D721Med (cell line): ENCODE data around the gene EVC2.
A peak's percentile ranks its signal among the peaks of the same experiment; 100 is the strongest.

Experiments used
- DNase-seq: peaks from one replicate; pipeline ENCODE4 v3.0.0; 2011; ENCODE audit warnings: low spot score; ENCODE audit not compliant: insufficient read length
- FAIRE-seq: peaks from 2 replicates; lab custom pipeline; 2011; peaks lifted over from hg19 to GRCh38; lab: Jason Lieb, UNC
- CTCF ChIP-seq: IDR thresholded peaks from 2 replicates; pipeline ENCODE4 v1.5.1; 2012; ENCODE audit warnings: mild to moderate bottlenecking, control low read depth; ENCODE audit not compliant: insufficient read depth; ENCODE audit errors: missing control alignments

EVC2 gene

GRCh38 chr4:5712517-5712916 is 4.2 kb upstream of the EVC2 start:
- no peak for DNase-seq
- FAIRE-seq: no peak
- TF ChIP-seq CTCF: no peak

GRCh38 chr4:5711479-5712184 is 3.3 kb upstream of the EVC2 start:
- FAIRE-seq (no peak), DNase-seq (no peak)
- no peak for TF ChIP-seq CTCF

GRCh38 chr4:5710961-5711478 is 2.7 kb upstream of the EVC2 start, which contains the start of gene EVC:
Gene EVC (plus strand): TSS chr4:5711201. CDS start chr4:5711381, 180 bp downstream.
- DNase-seq (peak; percentile 35), FAIRE-seq (no peak)
- no peak for TF ChIP-seq CTCF

- FAIRE-seq (no peak), DNase-seq (no peak)
- TF ChIP-seq CTCF: peak; percentile 2
These were observed 2.0 kb upstream of the EVC2 start for GRCh38 chr4:5710065-5710960.

DNA sequence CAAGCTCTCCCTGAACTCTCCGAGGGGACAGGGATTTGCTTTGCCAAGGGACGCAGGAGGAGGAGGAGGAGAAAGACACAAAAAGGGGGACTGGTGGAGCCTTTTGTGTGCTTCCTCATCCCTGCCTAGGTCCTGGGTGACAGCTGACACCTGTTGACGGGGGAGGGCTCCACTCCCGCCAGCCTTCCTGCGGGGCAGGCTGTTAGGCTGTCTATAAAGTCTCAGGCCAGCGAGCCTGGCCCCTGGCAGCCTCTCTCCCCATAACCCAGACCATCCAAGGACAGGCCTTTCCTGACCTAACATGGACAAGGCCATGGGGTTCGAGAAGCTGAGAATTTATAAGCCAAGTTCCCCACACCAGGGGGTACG is 832 bp upstream of the EVC2 start:
- FAIRE-seq (no peak), DNase-seq (no peak)
- TF ChIP-seq CTCF: no peak

- FAIRE-seq (no peak), DNase-seq (no peak)
- no peak for TF ChIP-seq CTCF
These were observed 446 bp downstream of the EVC2 start for GRCh38 chr4:5707778-5708448.
